ENCODE results near the gene CACNA2D3. TPM values are rescaled to one million over a fixed set of nuclear protein-coding genes. Genes with fewer than 3 reads are reported as not detected.
A peak's percentile ranks its signal among the peaks of the same experiment; 100 is the strongest.

CACNA2D3 gene
- total RNA-seq, 1 donor from 2014 or later, result 8.3 TPM

GRCh38 chr3:54917174-54917573 is 794.8 kb downstream of the CACNA2D3 start:
- DNase-seq (ENCODE audit: low spot score), result no peak

- no peak for DNase-seq (ENCODE audit: low spot score)
These were observed 795.5 kb downstream of the CACNA2D3 start for GRCh38 chr3:54917862-54918261.

GRCh38 chr3:54918516-54918915 is 796.2 kb downstream of the CACNA2D3 start:
- DNase-seq (ENCODE audit: low spot score), result no peak

- DNase-seq (ENCODE audit: low spot score), result no peak
These were observed 805.9 kb downstream of the CACNA2D3 start, which contains the start of gene LRTM1 for GRCh38 chr3:54928046-54928770. Gene LRTM1 (minus strand): TSS chr3:54928059. CDS start chr3:54927911, 148 bp downstream.

- DNase-seq (ENCODE audit: low spot score), result no peak
These were observed 808.8 kb downstream of the CACNA2D3 start for GRCh38 chr3:54931182-54931581.

- no peak for DNase-seq (ENCODE audit: low spot score)
These were observed 810.3 kb downstream of the CACNA2D3 start for GRCh38 chr3:54932606-54933005.

GRCh38 chr3:54935869-54936268 is 813.5 kb downstream of the CACNA2D3 start:
- DNase-seq (ENCODE audit: low spot score), result no peak

- DNase-seq (ENCODE audit: low spot score), result no peak
These were observed 814.2 kb downstream of the CACNA2D3 start for GRCh38 chr3:54936561-54936960.

GRCh38 chr3:54939557-54940300 is 817.4 kb downstream of the CACNA2D3 start:
- no peak for DNase-seq (ENCODE audit: low spot score)

GRCh38 chr3:54940971-54941370 is 818.6 kb downstream of the CACNA2D3 start:
- no peak for DNase-seq (ENCODE audit: low spot score)

- no peak for DNase-seq (ENCODE audit: low spot score)
These were observed 819.5 kb downstream of the CACNA2D3 start for GRCh38 chr3:54941690-54942362.

- DNase-seq (ENCODE audit: low spot score), result no peak
These were observed 827.2 kb downstream of the CACNA2D3 start for GRCh38 chr3:54949491-54950044.

GRCh38 chr3:54950391-54951003 is 828.1 kb downstream of the CACNA2D3 start:
- DNase-seq (ENCODE audit: low spot score), result no peak

- peak; percentile 72 for DNase-seq (ENCODE audit: low spot score)
These were observed 829.1 kb downstream of the CACNA2D3 start for GRCh38 chr3:54951405-54951804.

GRCh38 chr3:54954022-54954421 is 831.7 kb downstream of the CACNA2D3 start:
- no peak for DNase-seq (ENCODE audit: low spot score)

- DNase-seq (ENCODE audit: low spot score), result no peak
These were observed 832.2 kb downstream of the CACNA2D3 start for GRCh38 chr3:54954521-54954920.

GRCh38 chr3:54955496-54955895 is 833.1 kb downstream of the CACNA2D3 start:
- DNase-seq (ENCODE audit: low spot score), result no peak

GRCh38 chr3:54955941-54956340 is 833.6 kb downstream of the CACNA2D3 start:
- DNase-seq (ENCODE audit: low spot score), result no peak

GRCh38 chr3:54957711-54958110 is 835.4 kb downstream of the CACNA2D3 start:
- no peak for DNase-seq (ENCODE audit: low spot score)

GRCh38 chr3:54960082-54960481 is 837.7 kb downstream of the CACNA2D3 start:
- no peak for DNase-seq (ENCODE audit: low spot score)

GRCh38 chr3:54960701-54961100 is 838.3 kb downstream of the CACNA2D3 start:
- no peak for DNase-seq (ENCODE audit: low spot score)

- no peak for DNase-seq (ENCODE audit: low spot score)
These were observed 839.8 kb downstream of the CACNA2D3 start for GRCh38 chr3:54962200-54962599.

Data from ureter (tissue), 1 donor.